NCI-H2107 treated with DMSO at 0.1 percent for 48 hours (cell line): ENCODE measurements around the gene CDH23.

Experiments
- DNase-seq: peaks from one replicate; lab custom pipeline; 2025; ENCODE audit not compliant: unreplicated experiment; lab: John Stamatoyannopoulos, UW

The CDH23 gene

DNA sequence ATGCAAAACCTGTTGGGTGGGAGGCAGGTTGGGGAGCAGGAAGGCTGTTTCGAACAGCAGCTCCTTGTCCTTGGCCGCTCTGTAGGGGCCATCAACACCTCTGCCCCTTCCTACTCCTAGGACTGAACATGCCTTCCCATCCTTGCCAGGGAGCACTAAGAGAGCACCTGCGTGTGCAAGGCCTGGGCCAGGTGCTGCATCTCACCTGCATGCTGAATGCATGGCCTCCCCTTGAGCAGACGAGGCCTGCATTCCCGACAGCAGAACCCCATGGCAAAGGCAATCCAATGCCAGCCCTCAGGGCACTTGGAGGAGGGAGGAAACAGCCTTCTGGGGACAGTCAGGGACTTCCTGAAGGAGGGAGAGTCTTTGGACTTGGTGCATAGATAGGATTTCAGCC, 365.6 kb downstream of the CDH23 start:
- no peak for DNase-seq

DNA sequence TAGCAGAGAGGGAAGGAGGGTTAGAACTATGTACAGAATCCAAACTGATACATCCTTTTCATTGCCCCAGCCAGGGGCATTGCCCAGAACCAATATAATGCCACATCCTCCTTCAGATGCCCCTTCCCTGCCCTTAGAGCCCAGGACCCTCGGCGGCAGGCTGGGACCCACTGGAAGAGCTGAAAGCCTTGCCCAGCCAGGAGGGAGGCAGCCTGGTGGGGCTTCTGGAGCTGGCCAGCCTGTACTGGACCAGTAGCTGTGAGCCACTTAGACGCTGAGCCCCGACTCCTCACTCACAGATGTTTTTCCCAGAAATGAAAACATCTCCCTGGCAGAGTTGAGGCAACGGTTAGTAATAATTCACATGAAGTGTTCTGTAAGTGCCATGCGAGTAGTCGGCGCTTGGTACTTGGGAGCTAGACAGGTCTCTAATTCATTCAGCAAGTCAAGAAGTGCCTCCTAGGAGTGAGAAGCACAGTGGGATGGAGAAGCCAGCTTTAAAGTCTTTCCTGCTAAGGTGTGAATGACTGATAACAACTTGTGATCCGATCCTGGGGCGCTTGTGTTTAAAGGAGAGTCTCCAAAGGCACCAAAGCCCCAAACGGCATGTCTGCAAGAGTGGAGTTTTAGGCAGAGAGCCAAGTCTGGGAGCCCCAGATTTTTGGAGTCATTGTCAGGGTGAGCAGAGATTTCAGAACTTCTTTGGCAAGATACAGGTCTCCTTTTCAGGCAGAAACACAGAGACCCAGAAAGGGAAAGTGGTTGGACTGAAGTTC, 366.8 kb downstream of the CDH23 start:
- DNase-seq = no peak

DNA sequence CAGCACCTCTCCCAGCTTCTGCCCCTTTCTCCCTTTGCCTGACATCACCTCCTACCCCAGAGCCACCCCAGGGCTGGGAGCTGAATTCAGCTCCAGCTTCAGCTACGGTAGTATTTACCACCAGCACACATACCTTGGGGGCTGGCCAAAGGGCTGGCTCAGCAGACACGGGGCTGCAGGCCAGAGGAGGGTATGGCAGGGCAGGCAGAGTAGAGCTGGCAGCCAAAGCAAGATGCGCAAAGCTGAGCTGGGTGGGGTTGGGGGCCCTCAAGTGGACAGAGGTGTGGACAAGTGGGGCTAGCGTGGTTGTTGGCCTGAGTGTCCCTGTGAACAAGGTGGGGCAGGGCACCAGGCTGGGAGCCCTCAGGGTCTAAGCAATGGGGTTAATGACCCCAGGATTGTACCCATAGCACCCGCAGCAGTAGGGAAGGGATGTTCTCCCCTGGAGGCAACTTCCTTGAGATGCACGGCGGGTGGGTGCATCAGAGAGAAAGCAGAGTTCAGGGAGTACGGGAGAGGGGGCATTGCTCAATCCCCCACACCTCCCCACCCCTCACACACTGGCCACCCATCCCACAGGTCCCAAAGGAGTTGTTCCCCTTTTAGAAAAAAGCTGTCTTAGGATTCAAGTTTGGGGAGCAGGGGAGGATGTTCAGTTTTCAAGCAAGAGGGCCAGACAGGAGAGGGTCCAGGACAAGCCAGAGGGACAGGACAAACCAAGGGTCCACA, 368.6 kb downstream of the CDH23 start:
- no peak for DNase-seq

DNA sequence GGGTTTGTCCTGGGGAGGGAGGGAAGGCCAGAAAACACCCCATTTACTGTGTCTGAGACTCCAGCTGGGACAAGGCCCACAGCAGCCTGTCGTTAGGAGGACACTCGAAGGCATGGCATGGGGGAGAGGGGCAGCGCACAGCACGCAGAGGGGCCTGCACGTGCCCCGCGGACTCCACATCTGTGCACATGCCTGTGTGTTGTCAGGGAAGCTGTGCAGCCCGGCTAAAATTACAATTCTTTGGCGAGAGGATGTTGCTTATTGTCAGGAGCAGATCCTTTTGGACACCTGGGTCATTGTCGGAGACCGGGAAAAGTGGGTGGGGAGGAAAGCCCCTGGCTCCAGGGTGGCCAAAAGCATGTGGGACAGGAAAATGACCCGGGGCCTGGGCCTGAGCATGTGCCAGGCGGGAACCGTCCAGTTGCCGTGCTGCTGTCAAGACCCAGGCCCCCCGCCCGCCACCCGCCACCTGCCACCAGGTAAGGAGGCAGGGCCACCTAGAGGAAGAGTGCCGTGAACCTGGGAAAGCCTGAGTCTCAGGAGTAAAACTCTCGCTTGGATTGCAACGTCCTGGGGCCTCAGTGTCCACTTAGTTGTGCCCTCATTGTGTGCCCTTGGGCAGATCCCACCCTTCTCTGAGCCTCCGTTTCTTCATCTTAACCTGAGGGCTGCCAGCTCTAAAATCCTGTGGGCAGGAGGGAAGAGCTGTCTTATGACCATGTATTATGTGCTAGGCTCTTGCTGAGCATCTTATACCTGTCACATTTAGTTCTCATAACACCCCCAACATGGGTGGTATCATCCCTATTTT, 369.4 kb downstream of the CDH23 start:
- DNase-seq = no peak

DNA sequence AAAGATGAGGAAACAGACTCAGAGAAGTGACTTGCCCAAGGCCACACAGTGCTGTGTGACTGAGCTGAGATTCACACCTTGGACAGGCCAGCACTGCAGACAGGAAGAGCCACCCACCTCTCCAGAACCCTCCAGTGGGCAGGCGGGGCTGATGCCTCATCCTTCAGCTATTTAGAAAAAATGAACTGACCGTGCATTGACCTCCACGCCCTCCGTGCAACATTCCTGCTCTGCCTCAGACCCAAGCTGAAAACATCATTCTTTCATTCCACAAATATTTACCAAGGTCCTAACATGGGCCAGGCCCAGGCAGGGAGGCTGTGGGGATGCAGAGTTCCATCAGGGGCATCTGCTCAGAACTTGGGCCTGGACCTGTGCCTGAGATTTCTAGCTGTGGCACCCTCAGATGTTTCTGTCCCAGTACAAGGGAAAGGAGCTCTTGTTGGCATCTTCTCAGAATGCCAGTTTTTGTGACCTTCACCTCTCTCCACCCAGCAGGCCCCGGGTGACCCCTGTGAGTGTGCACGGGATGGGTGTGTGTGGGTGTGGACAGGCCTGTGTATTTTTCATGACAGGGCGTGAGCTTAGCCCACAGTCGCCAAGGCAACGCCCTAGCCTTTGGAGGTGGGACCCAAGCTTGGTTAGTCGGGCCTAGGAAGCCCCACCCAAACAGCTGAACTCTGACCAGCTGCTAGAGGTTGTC, 370.1 kb downstream of the CDH23 start:
- DNase-seq = no peak

DNA sequence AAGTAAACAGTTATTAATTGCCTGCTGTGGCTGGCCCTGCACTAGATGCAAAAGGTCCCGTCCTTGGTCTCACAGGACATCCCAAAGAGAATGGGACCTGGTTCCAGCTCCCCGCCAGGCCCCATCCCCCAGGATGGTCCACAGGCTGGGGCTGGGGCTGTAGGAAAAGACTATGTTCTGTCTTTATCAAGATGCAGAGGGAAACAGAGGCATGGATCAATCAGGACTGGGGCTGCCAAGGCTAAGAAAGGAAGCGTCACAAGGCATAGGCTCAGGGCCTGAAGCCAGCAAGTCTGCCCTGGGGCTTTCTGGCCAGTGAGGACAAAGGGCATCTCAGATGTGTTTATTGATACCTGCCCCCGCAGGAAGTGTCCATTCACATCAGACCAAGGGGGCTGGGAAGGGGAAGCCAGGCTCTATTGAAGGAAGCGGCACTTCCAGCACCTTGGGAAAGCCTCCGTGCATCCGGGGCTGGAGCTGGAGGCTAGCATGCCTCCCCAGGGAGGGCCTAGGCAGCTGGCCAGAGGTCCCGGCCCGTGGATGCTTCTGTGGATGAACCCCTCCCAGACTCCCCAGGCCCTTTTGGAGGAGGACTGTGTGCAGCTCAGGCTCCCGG, 370.8 kb downstream of the CDH23 start:
- DNase-seq = no peak

DNA sequence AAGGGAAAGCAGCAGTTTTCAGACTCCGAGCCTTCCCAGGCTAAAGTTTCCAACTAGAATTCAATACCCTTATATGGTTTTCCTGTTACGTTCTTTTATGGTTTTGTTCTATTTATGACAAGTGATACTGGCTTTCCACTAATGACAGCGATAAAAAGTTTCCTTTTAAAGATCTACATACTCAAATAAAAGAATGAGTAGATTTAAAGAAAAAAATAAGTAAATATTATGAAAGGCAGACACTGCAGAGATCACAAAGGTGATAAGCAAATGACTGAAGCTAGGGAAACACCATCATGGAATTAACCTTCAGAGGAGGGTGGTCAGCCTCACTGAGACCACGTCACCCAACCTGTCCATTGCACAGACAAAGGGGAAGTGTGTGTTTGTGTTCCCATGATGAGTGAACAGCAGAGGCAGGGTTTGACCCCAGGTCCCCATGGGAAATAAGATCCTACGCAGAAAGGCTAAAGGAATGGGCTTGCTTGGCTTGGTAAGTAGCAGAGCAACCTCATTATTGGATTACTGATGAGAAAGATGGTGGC, 372.6 kb downstream of the CDH23 start:
- DNase-seq = no peak

DNA sequence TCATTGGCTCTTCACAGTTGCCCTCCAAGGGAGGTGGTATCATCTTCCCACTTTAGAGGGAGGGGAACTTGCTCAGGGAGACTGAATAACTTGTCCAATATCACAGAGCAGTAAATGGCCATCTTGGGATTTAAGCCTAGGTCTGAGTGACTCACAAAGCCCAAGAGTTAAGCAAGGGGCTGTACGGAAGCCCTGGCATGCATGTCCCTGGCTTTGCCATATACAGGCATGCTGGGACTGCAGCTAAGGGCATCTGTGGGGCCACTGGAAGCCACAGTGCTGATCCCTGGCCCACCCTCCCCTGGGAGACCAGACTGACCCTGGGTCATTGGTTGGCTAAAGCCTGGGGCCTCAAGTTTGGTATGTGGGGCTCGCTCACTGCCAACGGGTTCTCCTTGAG, 373.5 kb downstream of the CDH23 start:
- no peak for DNase-seq

DNA sequence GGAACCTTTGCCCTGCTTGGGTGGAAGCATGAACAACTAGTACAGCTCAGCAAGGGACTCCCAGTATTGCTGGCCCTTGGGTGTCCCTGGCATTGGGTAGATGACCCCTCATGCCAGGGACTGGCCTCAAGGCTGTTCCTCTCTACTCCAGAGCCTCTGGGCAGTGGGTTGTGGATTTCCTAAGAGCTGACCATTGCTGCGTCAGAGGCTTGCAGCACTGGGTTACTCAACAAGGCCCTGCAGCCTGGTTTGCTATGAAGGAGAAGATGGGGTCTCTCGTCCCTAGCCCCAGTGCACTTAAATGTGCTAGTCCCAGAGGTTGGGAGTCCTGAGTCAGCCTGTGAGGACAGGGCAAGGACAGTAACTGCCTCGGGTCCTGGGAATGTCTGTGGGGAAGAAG, 374.1 kb downstream of the CDH23 start:
- no peak for DNase-seq

DNA sequence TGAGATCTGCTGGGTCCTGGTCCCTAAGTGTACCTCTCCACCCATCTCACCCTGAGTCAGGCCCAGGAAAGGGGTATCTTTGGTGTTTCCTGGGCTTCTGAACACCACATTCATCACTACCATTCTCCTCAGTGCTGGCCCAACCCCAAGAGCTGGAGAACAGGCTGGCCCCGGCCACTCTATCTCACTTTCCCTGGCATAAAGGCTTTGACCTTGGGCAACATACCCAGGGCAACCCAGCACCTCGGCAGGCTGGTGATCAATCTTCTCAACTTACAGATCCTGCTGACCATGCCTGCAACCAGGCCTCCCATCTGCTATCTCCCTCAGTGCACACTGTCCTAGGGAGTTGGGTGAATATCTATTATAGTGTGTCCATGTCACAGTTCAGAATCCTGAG, 374.5 kb downstream of the CDH23 start:
- no peak for DNase-seq

DNA sequence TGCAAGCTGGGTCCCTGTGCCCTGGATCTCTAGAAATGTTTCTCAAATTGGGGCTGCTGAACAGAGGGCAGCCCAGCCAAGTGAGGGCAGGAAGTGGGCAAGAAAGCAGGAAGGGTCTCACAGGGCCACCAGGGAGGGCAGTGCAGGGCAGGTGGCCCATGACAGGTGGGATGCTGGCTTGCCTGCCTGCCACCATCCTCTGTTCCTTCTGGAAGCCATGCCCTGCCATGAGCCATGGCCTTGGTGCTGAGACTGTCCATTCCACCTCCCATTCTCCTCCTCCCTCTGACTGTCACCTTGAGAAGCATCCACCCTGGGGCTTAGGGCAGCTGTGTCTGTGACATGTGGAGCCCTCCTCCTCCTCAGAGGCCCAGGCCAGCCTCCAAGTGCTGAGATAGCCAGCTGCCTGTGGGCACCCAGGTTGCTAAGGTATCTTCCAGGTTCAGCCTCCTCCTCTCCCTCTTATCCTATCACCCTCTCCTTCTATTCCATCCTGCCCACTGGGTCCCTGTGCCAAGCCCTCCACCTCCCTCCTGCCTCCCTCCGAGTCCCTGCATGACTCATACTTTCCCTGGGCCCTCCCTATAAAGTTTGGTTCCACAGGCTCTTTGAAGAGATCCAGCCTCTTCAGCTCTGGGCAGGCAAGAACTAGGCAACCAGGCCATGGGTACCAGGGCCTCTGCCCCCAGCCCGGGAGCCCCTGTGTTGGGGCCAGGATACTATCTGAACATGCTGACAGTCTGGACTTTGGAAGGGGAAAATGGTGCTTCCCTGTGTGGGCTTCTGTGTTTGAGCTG, 375.3 kb downstream of the CDH23 start:
- no peak for DNase-seq

DNA sequence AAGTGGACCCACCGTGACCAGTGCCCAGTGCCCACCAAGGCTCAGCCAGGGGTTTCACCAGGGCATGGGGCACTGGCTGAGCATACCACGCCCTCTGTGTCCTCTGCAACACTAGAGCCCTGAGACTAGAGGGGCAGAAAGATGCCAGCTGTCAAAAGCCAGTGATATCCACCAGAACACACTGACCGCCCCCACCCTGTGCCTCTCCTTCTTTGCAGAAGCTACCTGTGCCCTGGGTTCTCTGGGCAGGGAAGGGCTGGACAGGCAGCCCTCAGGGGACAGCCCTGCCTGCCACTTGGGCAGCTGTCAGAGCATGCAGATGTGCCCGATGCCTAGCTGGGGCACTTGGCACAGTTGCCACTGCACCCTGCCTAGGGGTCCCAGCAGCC, 376.1 kb downstream of the CDH23 start:
- no peak for DNase-seq

DNA sequence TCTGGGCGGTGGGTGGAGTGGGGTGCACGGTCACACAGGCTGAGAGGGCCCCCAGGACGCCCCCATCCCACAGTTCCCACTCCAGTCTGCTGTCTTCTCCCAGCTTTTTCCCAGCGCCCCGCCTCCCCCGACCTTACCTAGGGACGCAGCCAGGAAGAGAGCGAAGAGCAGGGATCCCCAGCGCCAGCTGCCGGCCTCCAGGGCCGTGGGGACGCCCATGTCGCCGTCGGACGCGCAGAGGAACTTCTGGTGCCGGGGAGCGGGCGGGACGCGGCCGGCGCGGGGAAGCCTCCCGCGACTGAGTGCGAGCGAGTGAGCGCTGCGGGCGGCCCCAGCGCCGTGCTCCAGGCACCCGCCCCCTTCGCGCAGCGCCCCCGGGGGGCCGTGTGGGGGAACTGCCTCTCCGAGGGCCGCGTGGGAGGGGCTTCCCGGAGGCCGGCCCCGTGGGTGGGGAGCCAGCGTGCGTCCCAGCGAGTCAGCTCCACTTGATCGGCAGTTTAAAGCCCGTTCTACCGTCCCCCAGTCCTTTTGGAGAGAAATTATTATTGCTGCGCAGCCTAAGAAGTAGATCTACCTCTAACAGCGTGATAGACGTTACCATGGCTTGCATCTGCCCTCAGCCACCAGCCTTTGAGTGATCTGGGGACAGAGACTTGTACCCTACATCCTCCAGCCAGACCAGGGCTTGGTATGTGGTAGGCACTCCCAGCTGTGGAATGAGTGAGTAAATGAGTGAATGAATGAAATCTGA, 376.7 kb downstream of the CDH23 start, which contains the start of gene VSIR:
VSIR (minus strand) TSS at position 300 of the 751 bp plus-strand sequence; CDS start at position 219, 81 bp downstream.
- no peak for DNase-seq

DNA sequence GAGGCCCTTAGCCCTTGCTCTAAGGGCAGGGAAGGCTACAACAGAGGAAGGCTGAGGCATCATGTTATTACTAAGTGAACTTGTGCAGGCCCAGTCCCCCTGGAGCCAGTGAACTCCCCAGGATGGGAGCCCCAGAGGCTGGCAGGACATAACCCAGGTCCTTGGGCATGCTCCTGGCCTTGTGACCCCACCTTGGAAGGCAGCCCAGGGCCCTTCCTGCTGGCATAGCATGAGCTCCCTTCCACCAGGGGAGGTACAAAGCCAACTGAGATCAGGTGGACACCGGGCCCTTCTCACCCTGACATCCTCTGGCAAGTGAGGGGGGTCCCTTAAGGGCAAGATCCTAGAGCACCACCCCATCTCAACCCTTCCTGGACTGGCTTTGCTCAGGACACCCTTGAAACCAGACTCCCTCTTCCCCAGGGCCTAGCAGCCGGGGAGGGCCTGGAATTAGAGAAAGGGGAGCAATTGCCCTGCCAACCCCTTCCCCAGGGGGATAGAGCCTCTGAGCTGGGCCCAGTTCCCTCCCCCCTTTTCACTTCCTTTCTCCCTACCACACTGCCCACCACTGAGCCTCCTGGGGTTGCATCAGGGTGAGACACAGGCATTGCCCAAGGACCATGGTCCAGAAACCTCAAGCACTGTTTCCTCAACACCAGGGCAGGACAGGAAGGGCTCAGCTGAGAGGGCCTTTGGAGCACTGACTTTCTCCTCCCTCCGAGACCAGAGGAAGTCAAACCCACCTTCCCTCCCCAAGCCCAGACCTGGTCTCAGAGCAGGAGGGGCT, 378.4 kb downstream of the CDH23 start:
- DNase-seq = no peak

DNA sequence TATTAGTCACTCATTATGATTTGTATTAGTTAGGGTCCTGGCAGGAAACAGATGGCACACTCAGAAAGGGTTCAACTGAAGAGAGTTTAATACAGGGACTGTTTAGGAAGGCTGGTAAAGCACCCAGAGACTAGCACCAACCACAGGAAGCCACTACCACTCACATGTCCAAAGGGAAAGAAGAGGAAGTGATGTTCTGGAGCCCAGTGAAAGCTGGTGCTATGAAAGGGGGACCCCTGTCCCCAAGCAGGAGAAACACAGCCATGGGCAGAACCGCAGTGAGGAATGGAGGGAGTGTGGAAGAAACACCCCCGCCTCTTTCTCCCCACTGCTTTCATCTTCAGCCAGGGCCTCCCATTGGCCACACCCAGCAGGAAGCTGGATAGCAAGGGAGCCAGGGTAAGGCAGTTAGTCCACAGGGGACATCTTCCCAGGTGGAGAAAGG, 379.8 kb downstream of the CDH23 start:
- no peak for DNase-seq

DNA sequence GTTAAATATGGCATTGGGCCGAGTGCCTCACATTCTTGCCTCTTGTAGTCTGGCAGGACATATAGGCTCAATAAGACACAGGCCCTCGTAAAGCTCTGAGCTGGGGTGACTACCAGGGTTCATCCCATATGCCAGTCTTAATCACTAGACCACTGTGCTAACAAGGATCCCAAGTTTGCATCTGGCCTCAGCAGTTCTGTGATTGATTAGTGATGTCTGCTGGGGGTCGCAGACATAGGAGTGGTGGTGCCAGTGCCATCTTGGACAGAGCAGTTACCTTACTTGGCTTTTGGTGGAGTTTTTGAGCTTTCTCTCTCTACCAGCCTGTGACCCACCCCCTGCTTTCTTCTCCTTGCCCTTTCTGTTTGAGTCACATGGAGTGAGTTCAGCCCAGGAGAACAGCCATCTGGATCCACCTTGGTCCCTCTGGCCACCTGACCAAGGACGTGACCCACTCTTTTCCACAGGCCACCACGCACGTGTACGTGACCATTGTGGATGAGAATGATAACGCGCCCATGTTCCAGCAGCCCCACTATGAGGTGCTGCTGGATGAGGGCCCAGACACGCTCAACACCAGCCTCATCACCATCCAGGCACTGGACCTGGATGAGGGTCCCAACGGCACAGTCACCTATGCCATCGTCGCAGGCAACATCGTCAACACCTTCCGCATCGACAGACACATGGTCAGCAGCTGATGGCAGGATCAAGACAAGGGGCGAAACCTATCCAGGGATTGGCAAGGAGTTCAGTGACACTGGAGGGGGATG, 380.7 kb downstream of the CDH23 start:
- DNase-seq = no peak
